T-helper 1 cell treated with Interleukin-12 subunit alpha and Interleukin-12 subunit beta and Interleukin-4 antibody, amounts not matched to agents 30 μg/mL and 1 μg/mL, for 36 hours (primary cell): ENCODE measurements around the gene EPB41L2.

Experiments
- H3K27ac Mint-ChIP-seq: one replicate; pipeline ENCODE4 v1.8.0; 2021; ENCODE audit warnings: mild to moderate bottlenecking, mixed read lengths
- H3K27me3 Mint-ChIP-seq: one replicate; pipeline ENCODE4 v1.8.0; 2021; ENCODE audit warnings: low read depth, mixed read lengths
- H3K36me3 Mint-ChIP-seq: one replicate; pipeline ENCODE4 v1.8.0; 2021; ENCODE audit warnings: low read depth, mixed read lengths
- H3K4me1 Mint-ChIP-seq: one replicate; pipeline ENCODE4 v1.8.0; 2021; ENCODE audit warnings: low read depth, mixed read lengths
- H3K4me3 Mint-ChIP-seq: one replicate; pipeline ENCODE4 v1.8.0; 2021; ENCODE audit warnings: mild to moderate bottlenecking, moderate library complexity, mixed read lengths
- H3K9me3 Mint-ChIP-seq: one replicate; pipeline ENCODE4 v1.8.0; 2021; ENCODE audit warnings: mixed read lengths

The EPB41L2 gene

GRCh38 chr6:131036601-131037000, 26.4 kb downstream of the EPB41L2 start:
- peaks cover 1% of the 10 kb centered on the region for H3K36me3 Mint-ChIP-seq
- no peak overlapping the region for H3K27ac Mint-ChIP-seq
- no peaks in the 10 kb centered on the region for H3K27me3 Mint-ChIP-seq

GRCh38 chr6:131036143-131036542, 26.9 kb downstream of the EPB41L2 start:
- no peaks in the 10 kb centered on the region for H3K27me3 Mint-ChIP-seq
- H3K36me3 Mint-ChIP-seq = peaks cover 1% of the 10 kb centered on the region
- peaks cover 3% of the 10 kb centered on the region for H3K4me1 Mint-ChIP-seq
- H3K4me3 Mint-ChIP-seq = no peak overlapping the region
- H3K9me3 Mint-ChIP-seq = no peaks in the 10 kb centered on the region
- no peak overlapping the region for H3K27ac Mint-ChIP-seq

More at GRCh38 chr6:131036601-131037000, 26.4 kb downstream of the EPB41L2 start:
- Mint-ChIP-seq H3K9me3 (no peaks in the 10 kb centered on the region), H3K4me3 (no peak overlapping the region), H3K4me1 (peaks cover 3% of the 10 kb centered on the region)

- Mint-ChIP-seq H3K9me3 (no peaks in the 10 kb centered on the region), H3K27ac (no peak overlapping the region), H3K4me3 (no peak overlapping the region), H3K27me3 (no peaks in the 10 kb centered on the region), H3K36me3 (peaks cover 1% of the 10 kb centered on the region), H3K4me1 (peaks cover 3% of the 10 kb centered on the region)
Measured at GRCh38 chr6:131035582-131035981, 27.5 kb downstream of the EPB41L2 start.

- Mint-ChIP-seq H3K36me3 (peaks cover 1% of the 10 kb centered on the region), H3K27ac (no peak overlapping the region), H3K4me1 (peaks cover 3% of the 10 kb centered on the region), H3K27me3 (no peaks in the 10 kb centered on the region), H3K9me3 (no peaks in the 10 kb centered on the region), H3K4me3 (no peak overlapping the region)
Measured at GRCh38 chr6:131033631-131034030, 29.4 kb downstream of the EPB41L2 start.

GRCh38 chr6:131029626-131030297, 33.3 kb downstream of the EPB41L2 start:
- Mint-ChIP-seq H3K4me3 (no peak overlapping the region), H3K27ac (no peak overlapping the region), H3K9me3 (no peaks in the 10 kb centered on the region), H3K27me3 (no peaks in the 10 kb centered on the region), H3K4me1 (peaks cover 3% of the 10 kb centered on the region), H3K36me3 (peaks cover 1% of the 10 kb centered on the region)

- no peaks in the 10 kb centered on the region for H3K4me1 Mint-ChIP-seq
- no peaks in the 10 kb centered on the region for H3K27me3 Mint-ChIP-seq
- no peak overlapping the region for H3K4me3 Mint-ChIP-seq
- no peaks in the 10 kb centered on the region for H3K9me3 Mint-ChIP-seq
- H3K27ac Mint-ChIP-seq = no peak overlapping the region
- no peaks in the 10 kb centered on the region for H3K36me3 Mint-ChIP-seq
Measured at GRCh38 chr6:131027326-131027725, 35.7 kb downstream of the EPB41L2 start.

- Mint-ChIP-seq H3K36me3 (no peaks in the 10 kb centered on the region), H3K27ac (no peak overlapping the region), H3K4me1 (no peaks in the 10 kb centered on the region), H3K9me3 (no peaks in the 10 kb centered on the region), H3K27me3 (no peaks in the 10 kb centered on the region), H3K4me3 (no peak overlapping the region)
Measured at GRCh38 chr6:131026243-131026642, 36.8 kb downstream of the EPB41L2 start.

GRCh38 chr6:131024565-131024964, 38.5 kb downstream of the EPB41L2 start:
- Mint-ChIP-seq H3K36me3 (no peaks in the 10 kb centered on the region), H3K4me1 (no peaks in the 10 kb centered on the region), H3K4me3 (no peak overlapping the region)

GRCh38 chr6:131023834-131024504, 39.1 kb downstream of the EPB41L2 start:
- H3K27ac Mint-ChIP-seq = no peak overlapping the region
- no peaks in the 10 kb centered on the region for H3K27me3 Mint-ChIP-seq
- no peak overlapping the region for H3K4me3 Mint-ChIP-seq
- no peaks in the 10 kb centered on the region for H3K36me3 Mint-ChIP-seq
- no peaks in the 10 kb centered on the region for H3K9me3 Mint-ChIP-seq
- H3K4me1 Mint-ChIP-seq = no peaks in the 10 kb centered on the region

More at GRCh38 chr6:131024565-131024964, 38.5 kb downstream of the EPB41L2 start:
- Mint-ChIP-seq H3K9me3 (no peaks in the 10 kb centered on the region), H3K27me3 (no peaks in the 10 kb centered on the region), H3K27ac (no peak overlapping the region)

- Mint-ChIP-seq H3K4me3 (no peak overlapping the region), H3K27me3 (no peaks in the 10 kb centered on the region), H3K36me3 (no peaks in the 10 kb centered on the region), H3K4me1 (no peaks in the 10 kb centered on the region), H3K9me3 (no peaks in the 10 kb centered on the region), H3K27ac (no peak overlapping the region)
Measured at GRCh38 chr6:131022691-131023090, 40.4 kb downstream of the EPB41L2 start.

GRCh38 chr6:131017962-131018361, 45.1 kb downstream of the EPB41L2 start:
- H3K27me3 Mint-ChIP-seq = no peaks in the 10 kb centered on the region
- H3K36me3 Mint-ChIP-seq = no peaks in the 10 kb centered on the region
- H3K4me1 Mint-ChIP-seq = no peaks in the 10 kb centered on the region
- H3K27ac Mint-ChIP-seq = no peak overlapping the region
- H3K4me3 Mint-ChIP-seq = no peak overlapping the region
- no peaks in the 10 kb centered on the region for H3K9me3 Mint-ChIP-seq

- Mint-ChIP-seq H3K9me3 (peaks cover 3% of the 10 kb centered on the region), H3K4me3 (no peak overlapping the region), H3K27ac (no peak overlapping the region), H3K27me3 (no peaks in the 10 kb centered on the region), H3K4me1 (no peaks in the 10 kb centered on the region), H3K36me3 (no peaks in the 10 kb centered on the region)
Measured at GRCh38 chr6:131015630-131016263, 47.3 kb downstream of the EPB41L2 start.

- Mint-ChIP-seq H3K36me3 (no peaks in the 10 kb centered on the region), H3K27ac (no peak overlapping the region), H3K27me3 (no peaks in the 10 kb centered on the region), H3K4me3 (no peak overlapping the region), H3K4me1 (no peaks in the 10 kb centered on the region), H3K9me3 (peaks cover 4% of the 10 kb centered on the region)
Measured at GRCh38 chr6:131015025-131015591, 47.9 kb downstream of the EPB41L2 start.

- Mint-ChIP-seq H3K27ac (no peak overlapping the region), H3K36me3 (peaks cover 3% of the 10 kb centered on the region), H3K27me3 (no peaks in the 10 kb centered on the region), H3K4me1 (no peaks in the 10 kb centered on the region), H3K4me3 (no peak overlapping the region), H3K9me3 (peaks cover 13% of the 10 kb centered on the region)
Measured at GRCh38 chr6:131014080-131014776, 48.8 kb downstream of the EPB41L2 start.
